H1 (cell line): ENCODE measurements around the gene CAMK1. TPM values are rescaled to one million over a fixed set of nuclear protein-coding genes. Genes with fewer than 3 reads are reported as not detected.

Source experiments
- CTCF ChIA-PET: fragments of 300-600 bp; sonication (Branson Sonifier 250); formaldehyde crosslinking; loops from one replicate; lab custom pipeline; 2021; ENCODE audit not compliant: partially characterized antibody; lab: Charles Lee
- POLR2A ChIA-PET: fragments of 300-600 bp; sonication (Branson Sonifier 250); formaldehyde crosslinking; loops from one replicate; lab custom pipeline; 2021; ENCODE audit warnings: inconsistent platforms; ENCODE audit not compliant: partially characterized antibody; lab: Charles Lee
- DNase-seq, 2 experiments: peaks; one replicate each; pipeline versions ENCODE4 v3.0.0 to v3.0.0-alpha.2; 2010 to 2022; ENCODE audit warnings: low spot score in 2 of 2, low read depth in 1 of 2, mixed read lengths in 1 of 2
- FAIRE-seq: peaks from 2 replicates; lab custom pipeline; 2011; peaks lifted over from hg19 to GRCh38; lab: Jason Lieb, UNC
- H2AFZ ChIP-seq: 2 replicates; pipeline ENCODE4 v1.8.1; 2012; ENCODE audit warnings: low read length, inconsistent platforms
- H2AK5ac ChIP-seq: 2 replicates; pipeline ENCODE4 v1.6.1; 2013; ENCODE audit warnings: low read depth, low read length
- H2BK120ac ChIP-seq: replicated peaks from 2 replicates; pipeline ENCODE3; 2013; ENCODE audit warnings: low read depth, low read length, inconsistent platforms
- H2BK12ac ChIP-seq: 2 replicates; pipeline ENCODE4 v1.6.1; 2013; ENCODE audit warnings: low read depth, low read length
- H2BK15ac ChIP-seq: 2 replicates; pipeline ENCODE4 v1.6.1; 2013; ENCODE audit warnings: low read length
- H2BK20ac ChIP-seq: 2 replicates; pipeline ENCODE4 v1.6.1; 2013; ENCODE audit warnings: low read length
- H2BK5ac ChIP-seq: 2 replicates; pipeline ENCODE4 v1.6.1; 2013; ENCODE audit warnings: low read depth, low read length
- H3K14ac ChIP-seq: 2 replicates; pipeline ENCODE4 v1.6.1; 2013; ENCODE audit warnings: inconsistent platforms; ENCODE audit not compliant: insufficient read length
- H3K18ac ChIP-seq: 2 replicates; pipeline ENCODE4 v1.6.1; 2013; ENCODE audit warnings: low read length; ENCODE audit errors: extremely low read depth
- H3K23ac ChIP-seq: 2 replicates; pipeline ENCODE4 v1.6.1; 2013; ENCODE audit warnings: inconsistent platforms; ENCODE audit not compliant: insufficient read length
- H3K23me2 ChIP-seq: 2 replicates; pipeline ENCODE4 v1.6.1; 2013; ENCODE audit warnings: low read depth, low read length
- H3K27ac ChIP-seq: 2 replicates; pipeline ENCODE4 v1.6.1; 2011; ENCODE audit warnings: low read depth, low read length, inconsistent platforms
- H3K27me3 ChIP-seq, 4 experiments: replicated peaks in 1 of 4; 1 replicate in 1 of 4; 2 replicates in 3 of 4; pipeline versions ENCODE4 v1.6.1 to v1.8.1; 2011 to 2013; ENCODE audit warnings: low read length in 3 of 4, mild to moderate bottlenecking in 3 of 4, inconsistent platforms in 2 of 4, mixed read lengths in 2 of 4, moderate library complexity in 1 of 4; ENCODE audit not compliant: control insufficient read depth in 3 of 4, insufficient read depth in 3 of 4; ENCODE audit errors: extremely low read depth in 1 of 4
- H3K36me3 ChIP-seq, 4 experiments: 2 replicates each; pipeline versions ENCODE4 v1.6.1 to v1.8.1; 2011 to 2013; ENCODE audit warnings: mild to moderate bottlenecking in 4 of 4, low read length in 3 of 4, moderate library complexity in 2 of 4, control low read depth in 1 of 4, inconsistent platforms in 1 of 4; ENCODE audit not compliant: insufficient read depth in 4 of 4, control insufficient read depth in 2 of 4
- H3K4ac ChIP-seq: replicated peaks from 2 replicates; pipeline ENCODE3; 2013; ENCODE audit warnings: low read length, low read depth, mixed read lengths, inconsistent platforms; ENCODE audit not compliant: insufficient read length
- H3K4me1 ChIP-seq, 4 experiments: replicated peaks in 1 of 4; 1 replicate in 1 of 4; 2 replicates in 3 of 4; pipeline versions ENCODE4 v1.6.1 to v1.8.1; 2011 to 2013; ENCODE audit warnings: low read length in 3 of 4, inconsistent platforms in 2 of 4, mixed read lengths in 1 of 4; ENCODE audit not compliant: insufficient read depth in 4 of 4, control insufficient read depth in 3 of 4
- H3K4me2 ChIP-seq, 2 experiments: 2 replicates each; pipeline versions ENCODE4 v1.6.1 to v1.8.1; 2011 to 2013; ENCODE audit warnings: low read depth in 2 of 2, low read length in 2 of 2, control low read depth in 1 of 2, inconsistent platforms in 1 of 2, mild to moderate bottlenecking in 1 of 2; ENCODE audit not compliant: insufficient read depth in 1 of 2
- H3K4me3 ChIP-seq, 4 experiments: fragments of 200-600, 300-600 bp in 1 of 4; sonication (generic), shearing (Covaris generic), sonication (Bioruptor Twin) in 1 of 4; 2 replicates each; pipeline versions ENCODE4 v1.5.1 to v1.8.1; 2011 to 2016; ENCODE audit warnings: low read length in 4 of 4, low read depth in 3 of 4, control low read depth in 2 of 4, inconsistent platforms in 2 of 4, mild to moderate bottlenecking in 2 of 4, mixed read lengths in 1 of 4, moderate library complexity in 1 of 4; ENCODE audit not compliant: insufficient read depth in 2 of 4; ENCODE audit errors: extremely low read depth in 1 of 4
- H3K56ac ChIP-seq: replicated peaks from 2 replicates; pipeline ENCODE3; 2013; ENCODE audit warnings: low read depth, mild to moderate bottlenecking, mixed read lengths, low read length, inconsistent platforms; ENCODE audit not compliant: insufficient read length
- H3K79me1 ChIP-seq: 2 replicates; pipeline ENCODE4 v1.6.1; 2013; ENCODE audit warnings: low read depth, low read length, control low read depth
- H3K79me2 ChIP-seq, 2 experiments: 2 replicates each; pipeline versions ENCODE4 v1.6.1 to v1.8.1; 2012 to 2013; ENCODE audit warnings: low read length in 2 of 2, mild to moderate bottlenecking in 2 of 2, inconsistent platforms in 1 of 2; ENCODE audit not compliant: insufficient read depth in 2 of 2, control insufficient read depth in 1 of 2
- H3K9ac ChIP-seq, 4 experiments: replicated peaks in 1 of 4; 1 replicate in 1 of 4; 2 replicates in 3 of 4; pipeline versions ENCODE4 v1.6.1 to v1.8.1; 2011 to 2013; ENCODE audit warnings: low read depth in 3 of 4, low read length in 3 of 4, control low read depth in 2 of 4, mild to moderate bottlenecking in 2 of 4, moderate library complexity in 2 of 4, inconsistent platforms in 1 of 4; ENCODE audit errors: extremely low read depth in 1 of 4
- H3K9me3 ChIP-seq, 2 experiments: 2 replicates each; pipeline versions ENCODE4 v1.6.1 to v1.8.1; 2012 to 2013; ENCODE audit warnings: mild to moderate bottlenecking in 2 of 2, moderate library complexity in 2 of 2, control low read depth in 1 of 2, inconsistent platforms in 1 of 2, low read depth in 1 of 2, low read length in 1 of 2, mixed read lengths in 1 of 2; ENCODE audit not compliant: insufficient read depth in 2 of 2
- H4K20me1 ChIP-seq, 2 experiments: replicated peaks in 1 of 2; 2 replicates each; pipeline versions ENCODE3 to v1.8.1; 2011 to 2013; ENCODE audit warnings: inconsistent platforms in 2 of 2, low read length in 2 of 2, mild to moderate bottlenecking in 1 of 2; ENCODE audit not compliant: insufficient read depth in 2 of 2, control insufficient read depth in 1 of 2
- H4K5ac ChIP-seq: 2 replicates; pipeline ENCODE4 v1.6.1; 2013; ENCODE audit warnings: low read length, low read depth, mixed read lengths, inconsistent platforms; ENCODE audit not compliant: insufficient read length
- H4K8ac ChIP-seq: 2 replicates; pipeline ENCODE4 v1.8.0; 2013; ENCODE audit warnings: mild to moderate bottlenecking, moderate library complexity, low read length, inconsistent platforms; ENCODE audit not compliant: insufficient read depth; ENCODE audit errors: extremely low read depth
- H4K91ac ChIP-seq: replicated peaks from 2 replicates; pipeline ENCODE3; 2013; ENCODE audit warnings: low read length, mixed read lengths, inconsistent platforms; ENCODE audit not compliant: insufficient read length
- CBX8 ChIP-seq: fragments of 300-800, 300-1000 bp; sonication (generic); IDR thresholded peaks from 2 replicates; pipeline ENCODE4 v1.7.1; 2016; ENCODE audit warnings: low read depth, low read length, borderline replicate concordance
- CHD1 ChIP-seq: IDR thresholded peaks from 2 replicates; pipeline ENCODE4 v1.6.1; 2012; ENCODE audit warnings: low read depth, low read length, improper control_type of control experiment
- EGR1 ChIP-seq: IDR thresholded peaks from 2 replicates; pipeline ENCODE4 v1.6.1; 2011; ENCODE audit warnings: low read depth, low read length, borderline replicate concordance
- SRF ChIP-seq: IDR thresholded peaks from 2 replicates; pipeline ENCODE4 v1.6.1; 2011; ENCODE audit warnings: mild to moderate bottlenecking, low read depth, low read length, moderate library complexity
- SUZ12 ChIP-seq: fragments of 200-600 bp; sonication (generic); IDR thresholded peaks from 2 replicates; pipeline ENCODE4 v1.6.1; 2012; ENCODE audit warnings: mild to moderate bottlenecking, inconsistent platforms, low read length, moderate library complexity, mixed read lengths
- WGBS, 2 experiments: shearing (Covaris generic) in 1 of 2; methylation state at CpG; one replicate each; pipeline versions ENCODE4 v1.1.6 to v1.1.7; 2013 to 2015; ENCODE audit warnings: low lambda C conversion rate in 2 of 2, mixed read lengths in 2 of 2, inconsistent platforms in 1 of 2, low coverage in 1 of 2, missing lambda C conversion rate in 1 of 2; ENCODE audit not compliant: insufficient replicate concordance in 2 of 2, insufficient coverage in 1 of 2, insufficient read length in 1 of 2; ENCODE audit errors: extremely low coverage in 1 of 2, missing lambda C conversion rate in 1 of 2; 5-methylcytosine and 5-hydroxymethylcytosine counted together
- polyA plus RNA-seq, 7 experiments: library from polyadenylated mRNA; depleted of rRNA in 3 of 7; stranded (reverse) in 5 of 7; unstranded in 2 of 7; fragments of >200 nt in 5 of 7; fragments of 200-250 nt in 2 of 7; gene quantifications; 1 replicate in 5 of 7; 2 replicates in 1 of 7; 4 replicates in 1 of 7; pipeline versions ENCODE4 v1.2.1 to v1.2.3, GENCODE V29; 2011 to 2013; ENCODE audit warnings: missing spikeins in 2 of 7, mixed read lengths in 2 of 7
- total RNA-seq: library from RNA; stranded (reverse); fragmentation: NEBNext Ultra II Directional; extraction: Animal tissue kit (Norgen Biotek cat#: 25700); gene quantifications from 2 replicates; pipeline ENCODE4 v1.2.1, GENCODE V29; 2021

Gene CAMK1
- total and polyA plus RNA-seq, 2 of the 8 experiments (the other 6 are each of a cell fraction or from before 2014, with no cell fraction given): 4.9 to 5.1 TPM

DNA sequence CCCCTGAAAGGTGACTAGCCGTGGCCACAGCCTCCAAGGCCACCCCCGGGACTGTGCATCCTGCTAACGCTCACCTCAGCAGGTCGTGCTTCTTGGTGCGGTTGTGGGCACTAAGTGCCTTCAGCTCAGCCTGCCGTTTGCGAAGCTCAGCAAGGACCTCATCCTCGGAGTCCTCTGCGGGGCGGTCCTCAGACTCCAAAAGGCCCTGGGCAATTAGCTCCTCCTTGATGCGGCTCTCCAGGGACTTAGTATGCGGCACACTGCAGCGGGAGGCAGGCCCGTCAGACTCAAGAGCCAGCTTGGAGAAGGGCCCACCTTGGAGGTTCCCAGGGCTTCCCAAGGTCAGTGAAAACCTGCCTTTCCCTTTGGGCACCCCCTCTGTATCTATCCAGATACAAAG, 14.2 kb upstream of the CAMK1 start:
- no peak for FAIRE-seq
- POLR2A ChIA-PET: interaction anchor here (0.5 to 2.4 kb wide), 5 partner anchors 9 to 167 kb away, joined by 3 to 10 read pairs (median 4); partner anchors contain the start of genes ARPC4 and TADA3
- Histone ChIP-seq H3K23ac (no peak overlapping the region), H3K27me3 (no peaks in the 10 kb centered on the region), H2BK5ac (no peak overlapping the region), H4K5ac (no peak overlapping the region), H3K4me3 (no peak overlapping the region), H3K79me1 (no peaks in the 10 kb centered on the region), H3K9ac (no peak overlapping the region; a peak in 2 of 7 replicates), H3K4ac (no peak overlapping the region), H2BK120ac (no peak overlapping the region), H4K8ac (no peak overlapping the region; the same call in 1 of the 2 replicates), H3K27ac (no peak overlapping the region), H3K14ac (no peak overlapping the region), H3K4me2 (no peak overlapping the region), H3K23me2 (no peaks in the 10 kb centered on the region), H2AK5ac (no peak overlapping the region), H3K36me3 (peaks cover 4 to 49% (median 28%) of the 10 kb centered on the region in 4 experiments), H3K9me3 (no peaks in the 10 kb centered on the region), H4K91ac (no peak overlapping the region), H3K4me1 (no peaks in the 10 kb centered on the region), H2BK15ac (no peak overlapping the region), H4K20me1 (peaks cover 0 to 1% of the 10 kb centered on the region in 2 experiments), H2AFZ (no peak overlapping the region), H3K56ac (no peak overlapping the region), H3K18ac (no peak overlapping the region), H2BK20ac (no peak overlapping the region), H2BK12ac (no peak overlapping the region), H3K79me2 (no peaks in the 10 kb centered on the region)
- TF ChIP-seq CHD1: no peak
- TF ChIP-seq SUZ12: no peak
- no peak for TF ChIP-seq CBX8
- no peak for TF ChIP-seq EGR1
- TF ChIP-seq SRF: no peak
- DNase-seq: no peak
- CTCF ChIA-PET: interaction anchor here (0.7 to 1.3 kb wide), 3 partner anchors 10 to 686 kb away, joined by 3 to 4 read pairs (median 3); no protein-coding TSS in a partner anchor
- 96% methylated on average over 14 of the region's 14 CpGs; no CpG with 5 or more reads in 1 of the 2 experiments for WGBS, 2 experiments
